Measurements from ENCODE around the gene CSK.

The CSK gene

GRCh38 chr15:74845208-74845568 lies 63.3 kb downstream of the CSK start:
- peak; percentile 60 for DNase-seq

- peak; percentile 39 for DNase-seq
Observed at GRCh38 chr15:74845581-74845980, 63.7 kb downstream of the CSK start.

- no peak for DNase-seq
Observed at GRCh38 chr15:74847432-74847831, 65.6 kb downstream of the CSK start.

GRCh38 chr15:74850393-74850792 lies 68.5 kb downstream of the CSK start:
- DNase-seq = no peak

GRCh38 chr15:74851960-74852359 lies 70.1 kb downstream of the CSK start:
- no peak for DNase-seq
